EH (cell line): ENCODE measurements around the gene CENPN.
A peak's percentile ranks its signal among the peaks of the same experiment; 100 is the strongest.

Experiments
- DNase-seq: peaks from one replicate; pipeline ENCODE4 v3.0.0-alpha.2; 2015; ENCODE audit warnings: low read depth

CENPN gene

GRCh38 chr16:81006813-81007695, at the start of gene CENPN, which contains the start of gene CMC2:
CENPN (plus strand) TSS chr16:81007214; CDS start chr16:81011940, 4,726 bp downstream.
CMC2 (minus strand) TSS chr16:81006885; CDS start chr16:80997394, 9,491 bp downstream.
- peak; percentile 99 for DNase-seq

- no peak for DNase-seq
Observed at GRCh38 chr16:80958284-80958683, 48.7 kb upstream of the CENPN start.

GRCh38 chr16:80962879-80963278, 44.1 kb upstream of the CENPN start:
- DNase-seq, result no peak

- no peak for DNase-seq
Observed at GRCh38 chr16:80964351-80964750, 42.7 kb upstream of the CENPN start.

- DNase-seq, result no peak
Observed at GRCh38 chr16:80966617-80967016, 40.4 kb upstream of the CENPN start.

- peak; percentile 63 for DNase-seq
Observed at GRCh38 chr16:80968386-80969113, 38.5 kb upstream of the CENPN start.

GRCh38 chr16:80969114-80969484, 37.9 kb upstream of the CENPN start:
- DNase-seq, result no peak

GRCh38 chr16:80971819-80972218, 35.2 kb upstream of the CENPN start:
- DNase-seq, result no peak

GRCh38 chr16:80972611-80973010, 34.4 kb upstream of the CENPN start:
- no peak for DNase-seq

GRCh38 chr16:80973991-80974390, 33.0 kb upstream of the CENPN start:
- no peak for DNase-seq

- peak; percentile 8 for DNase-seq
Observed at GRCh38 chr16:80974649-80975376, 32.2 kb upstream of the CENPN start.

GRCh38 chr16:80976946-80977345, 30.1 kb upstream of the CENPN start:
- DNase-seq, result no peak

- DNase-seq, result no peak
Observed at GRCh38 chr16:80981103-80981502, 25.9 kb upstream of the CENPN start.

- no peak for DNase-seq
Observed at GRCh38 chr16:80982646-80983045, 24.4 kb upstream of the CENPN start.

GRCh38 chr16:80984124-80984892, 22.7 kb upstream of the CENPN start:
- no peak for DNase-seq

- DNase-seq, result no peak
Observed at GRCh38 chr16:80985611-80986010, 21.4 kb upstream of the CENPN start.

GRCh38 chr16:80986557-80986956, 20.5 kb upstream of the CENPN start:
- no peak for DNase-seq

- no peak for DNase-seq
Observed at GRCh38 chr16:80988756-80989155, 18.3 kb upstream of the CENPN start.

- peak; percentile 47 for DNase-seq
Observed at GRCh38 chr16:80989801-80990200, 17.2 kb upstream of the CENPN start.

- no peak for DNase-seq
Observed at GRCh38 chr16:80990577-80990976, 16.4 kb upstream of the CENPN start.

- DNase-seq, result no peak
Observed at GRCh38 chr16:80990978-80991377, 16.0 kb upstream of the CENPN start.
